Activated CD4-positive, alpha-beta T cell treated with anti-CD3 and anti-CD28 coated beads, Interleukin-2, amount 10 ng/mL, durations not matched to agents 24 days and 14 days (primary cell): ENCODE measurements around the gene NUAK2. TPM values are rescaled to one million over a fixed set of nuclear protein-coding genes. Genes with fewer than 3 reads are reported as not detected.
A peak's percentile ranks its signal among the peaks of the same experiment; 100 is the strongest.
"Not testable (repeated sequence)": the region's sequence is repeated elsewhere in the genome, so short reads cannot be mapped to it uniquely, and the experiment has no call there.

ENCODE experiments used
- DNase-seq: peaks from one replicate; pipeline ENCODE4 v3.0.0; 2022
- H3K27ac Mint-ChIP-seq: one replicate; pipeline ENCODE4 v1.8.0; 2022; ENCODE audit warnings: mild to moderate bottlenecking, mixed read lengths
- H3K27me3 Mint-ChIP-seq: one replicate; pipeline ENCODE4 v1.8.0; 2022; ENCODE audit warnings: mixed read lengths
- H3K36me3 Mint-ChIP-seq: one replicate; pipeline ENCODE4 v1.8.0; 2022; ENCODE audit warnings: low read depth, mild to moderate bottlenecking, mixed read lengths
- H3K4me1 Mint-ChIP-seq: one replicate; pipeline ENCODE4 v1.8.0; 2021; ENCODE audit warnings: mixed read lengths
- H3K4me3 Mint-ChIP-seq: one replicate; pipeline ENCODE4 v1.8.0; 2022; ENCODE audit warnings: mild to moderate bottlenecking, moderate library complexity, mixed read lengths
- H3K9me3 Mint-ChIP-seq: one replicate; pipeline ENCODE4 v1.8.0; 2021; ENCODE audit warnings: mixed read lengths
- intact Hi-C: fragments of 100-400 bp; cut with micrococcal nuclease; formaldehyde crosslinking; loops from one replicate; pipeline ENCODE4 v1.15.1; 2023
- total RNA-seq: library from RNA; stranded (reverse); gene quantifications from 2 replicates; pipeline ENCODE4 v1.2.3, GENCODE V29; 2022

NUAK2 gene
- total RNA-seq, 1 donor from 2014 or later = 1.0 TPM

DNA sequence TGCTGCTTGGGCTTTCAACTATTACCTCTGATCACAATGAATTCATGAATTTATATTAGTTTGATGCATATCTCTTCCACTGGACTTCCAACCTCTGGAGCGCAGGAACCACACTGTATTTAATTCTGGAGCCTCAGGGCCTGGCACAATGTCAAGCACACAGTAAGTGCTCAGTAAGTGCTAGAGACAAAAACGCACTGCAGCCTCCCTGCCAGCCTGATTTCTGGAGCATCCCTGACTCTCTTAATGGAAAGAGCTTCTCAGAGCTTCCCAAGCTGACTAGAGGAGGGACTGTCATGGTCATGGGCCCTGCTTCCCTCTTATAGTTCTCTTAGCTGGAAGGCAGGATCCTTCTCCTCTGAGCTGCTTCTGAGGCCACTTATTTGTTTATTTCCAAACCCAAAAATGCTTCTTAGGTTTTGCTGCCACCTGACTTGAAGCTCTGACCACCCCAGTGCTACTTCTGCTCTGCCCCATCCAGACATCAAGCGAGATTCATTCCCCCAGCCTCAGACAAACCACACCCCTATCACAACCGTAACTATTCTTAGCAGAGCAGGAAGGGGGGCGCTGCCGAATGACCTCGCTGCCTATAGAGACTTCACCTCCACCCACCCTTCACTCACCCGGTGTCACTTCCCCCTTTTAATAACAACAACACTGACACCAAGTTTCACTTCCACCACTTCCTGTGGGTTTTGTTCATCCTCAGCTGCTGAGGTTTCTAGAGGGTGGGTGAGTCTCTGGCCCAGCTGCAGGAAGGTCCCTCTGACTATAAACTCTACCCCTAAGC lies 33.6 kb downstream of the NUAK2 start:
- intact Hi-C loops = loop anchor here (1.0 to 5.0 kb wide), 6 partner anchors 15 to 559 kb away; partner anchors contain the start of genes ELK4 and NUAK2
- H3K9me3 Mint-ChIP-seq = no peaks in the 10 kb centered on the region
- peak; percentile 95 for DNase-seq
- H3K4me3 Mint-ChIP-seq = peak overlapping the region; percentile 62
- H3K27ac Mint-ChIP-seq = peak overlapping the region; percentile 51
- H3K27me3 Mint-ChIP-seq = peaks cover 5% of the 10 kb centered on the region
- H3K36me3 Mint-ChIP-seq = no peaks in the 10 kb centered on the region
- peaks cover 67% of the 10 kb centered on the region for H3K4me1 Mint-ChIP-seq

- intact Hi-C loops = loop anchor here (2.0 to 5.0 kb wide), 3 partner anchors 88 to 560 kb away; partner anchors contain the start of gene ELK4
- peak; percentile 69 for DNase-seq
- H3K4me1 Mint-ChIP-seq = peaks cover 75% of the 10 kb centered on the region
- H3K9me3 Mint-ChIP-seq = no peaks in the 10 kb centered on the region
- no peaks in the 10 kb centered on the region for H3K36me3 Mint-ChIP-seq
- H3K4me3 Mint-ChIP-seq = peak overlapping the region; percentile 62
- peak overlapping the region; percentile 91 for H3K27ac Mint-ChIP-seq
- H3K27me3 Mint-ChIP-seq = peaks cover 8% of the 10 kb centered on the region
Observed at GRCh38 chr1:205287076-205287475, 34.5 kb downstream of the NUAK2 start.

DNA sequence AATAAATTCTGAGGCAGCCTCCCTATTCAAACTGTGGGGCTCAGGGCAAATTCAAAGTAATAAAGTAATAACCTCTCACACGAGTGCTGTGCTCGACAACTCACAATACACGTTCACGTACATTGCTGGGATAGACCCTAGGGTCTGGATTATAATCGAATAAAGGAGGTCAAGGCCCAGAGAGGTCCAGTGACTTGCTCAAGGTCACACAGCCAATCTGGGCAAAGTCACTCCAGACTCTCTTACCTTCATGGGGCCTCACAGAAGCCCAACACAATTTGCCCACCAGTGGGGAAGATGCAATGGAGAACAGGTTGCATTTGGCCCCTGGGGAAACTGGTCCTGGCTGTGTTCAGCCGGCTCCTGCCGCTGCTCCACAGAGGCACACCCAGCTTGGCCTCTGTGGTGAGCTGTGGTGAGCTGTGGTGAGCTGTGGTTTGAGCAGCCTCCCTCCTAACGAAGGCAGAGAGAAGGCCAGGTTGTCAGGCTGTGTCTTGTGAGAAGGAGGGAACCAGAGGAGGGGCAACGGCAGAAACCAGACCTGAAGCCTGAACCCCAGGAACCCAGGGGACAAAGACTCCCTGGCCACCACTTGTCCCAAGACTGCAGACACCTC lies 35.1 kb downstream of the NUAK2 start:
- Mint-ChIP-seq H3K36me3 (no peaks in the 10 kb centered on the region), H3K27me3 (peaks cover 6% of the 10 kb centered on the region), H3K27ac (peak overlapping the region; percentile 91), H3K4me3 (peak overlapping the region; percentile 62), H3K9me3 (no peaks in the 10 kb centered on the region), H3K4me1 (peaks cover 69% of the 10 kb centered on the region)
- intact Hi-C loops = loop anchor here (2.0 to 5.0 kb wide), 3 partner anchors 88 to 561 kb away; partner anchors contain the start of gene ELK4
- DNase-seq = peak; percentile 96

GRCh38 chr1:205285381-205286101 lies 36.0 kb downstream of the NUAK2 start:
- peaks cover 3% of the 10 kb centered on the region for H3K36me3 Mint-ChIP-seq
- H3K27ac Mint-ChIP-seq = peak overlapping the region; percentile 91
- peaks cover 70% of the 10 kb centered on the region for H3K4me1 Mint-ChIP-seq
- peak; percentile 88 for DNase-seq
- peak overlapping the region; percentile 62 for H3K4me3 Mint-ChIP-seq
- H3K27me3 Mint-ChIP-seq = peaks cover 6% of the 10 kb centered on the region
- intact Hi-C loops = loop anchor here (1.0 to 5.0 kb wide), 5 partner anchors 57 to 562 kb away; partner anchors contain the start of genes DSTYK and ELK4
- no peaks in the 10 kb centered on the region for H3K9me3 Mint-ChIP-seq

- H3K4me3 Mint-ChIP-seq = peak overlapping the region; percentile 62
- peak; percentile 96 for DNase-seq
- no peaks in the 10 kb centered on the region for H3K9me3 Mint-ChIP-seq
- peaks cover 78% of the 10 kb centered on the region for H3K4me1 Mint-ChIP-seq
- H3K27ac Mint-ChIP-seq = peak overlapping the region; percentile 91
- H3K36me3 Mint-ChIP-seq = peaks cover 5% of the 10 kb centered on the region
- peaks cover 6% of the 10 kb centered on the region for H3K27me3 Mint-ChIP-seq
- intact Hi-C loops = loop anchor here (1.0 to 5.0 kb wide), 6 partner anchors 11 to 563 kb away; partner anchors contain the start of genes DSTYK, ELK4 and NUAK2
Observed at GRCh38 chr1:205284420-205285144, 37.0 kb downstream of the NUAK2 start.

DNA sequence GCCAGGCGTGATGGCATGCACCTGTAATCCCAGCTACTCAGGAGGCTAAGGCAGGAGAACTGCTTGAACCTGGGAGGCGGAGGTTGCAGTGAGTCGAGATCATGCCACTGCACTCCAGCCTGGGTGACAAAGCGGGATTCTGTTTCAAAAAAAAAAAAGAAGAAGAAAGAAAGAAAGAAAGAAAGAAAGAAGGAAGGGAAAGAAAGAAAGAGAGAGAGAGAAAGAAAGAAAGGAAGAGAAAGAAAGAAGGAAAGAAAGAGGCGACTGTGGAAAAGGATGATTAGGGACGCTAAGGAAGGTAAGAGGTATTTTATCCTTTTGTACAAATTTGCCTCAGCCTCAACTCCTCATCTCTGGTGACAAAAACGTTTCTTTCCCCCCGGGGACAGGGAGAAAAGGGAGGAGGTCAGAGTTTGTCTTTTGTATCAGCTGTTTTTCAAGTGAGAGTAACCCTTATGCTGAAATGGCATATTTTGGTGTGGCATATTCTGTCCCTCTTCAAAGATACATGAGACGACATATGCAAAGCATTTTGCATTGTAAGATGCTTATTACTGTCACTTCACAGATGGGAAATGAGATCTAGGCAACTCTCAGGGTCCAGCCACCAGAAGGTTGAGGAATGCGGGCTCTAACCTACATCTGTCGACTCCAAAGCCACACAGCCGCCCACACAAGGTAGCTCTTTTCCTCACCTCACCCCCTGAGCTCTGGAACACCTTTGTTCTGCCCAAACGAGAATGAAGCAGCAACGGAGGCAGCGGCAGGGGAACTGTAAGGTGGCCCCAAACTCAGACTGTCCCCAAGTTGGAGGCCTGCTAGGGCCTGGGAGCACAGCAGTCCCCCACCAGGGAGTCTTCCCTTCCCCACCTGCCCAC lies 38.0 kb downstream of the NUAK2 start:
- Mint-ChIP-seq H3K4me1 (peaks cover 80% of the 10 kb centered on the region), H3K9me3 (no peaks in the 10 kb centered on the region), H3K27ac (no peak overlapping the region), H3K36me3 (peaks cover 5% of the 10 kb centered on the region), H3K4me3 (no peak overlapping the region), H3K27me3 (peaks cover 6% of the 10 kb centered on the region)
- DNase-seq = no peak
- intact Hi-C loops = loop anchor here (1.0 to 2.0 kb wide), 3 partner anchors 10 to 55 kb away; partner anchors contain the start of gene NUAK2

GRCh38 chr1:205280666-205281395 lies 40.7 kb downstream of the NUAK2 start:
- DNase-seq, H3K9me3 Mint-ChIP-seq, H3K4me3 Mint-ChIP-seq, H3K36me3 Mint-ChIP-seq, H3K27ac Mint-ChIP-seq, H3K27me3 Mint-ChIP-seq, intact Hi-C loops: not testable (repeated sequence)
- peaks cover 61% of the 10 kb centered on the region for H3K4me1 Mint-ChIP-seq

GRCh38 chr1:205279986-205280385 lies 41.6 kb downstream of the NUAK2 start:
- H3K36me3 Mint-ChIP-seq = peaks cover 5% of the 10 kb centered on the region
- intact Hi-C loops = loop anchor here (5.0 kb wide), 1 partner anchor 202 kb away; no protein-coding TSS in a partner anchor
- H3K9me3 Mint-ChIP-seq = no peaks in the 10 kb centered on the region
- no peak overlapping the region for H3K27ac Mint-ChIP-seq
- peaks cover 58% of the 10 kb centered on the region for H3K4me1 Mint-ChIP-seq
- H3K4me3 Mint-ChIP-seq = no peak overlapping the region
- DNase-seq = peak; percentile 78
- H3K27me3 Mint-ChIP-seq = peaks cover 7% of the 10 kb centered on the region

GRCh38 chr1:205276689-205277065 lies 44.9 kb downstream of the NUAK2 start:
- H3K27ac Mint-ChIP-seq = no peak overlapping the region
- DNase-seq = no peak
- H3K4me3 Mint-ChIP-seq = no peak overlapping the region
- no peaks in the 10 kb centered on the region for H3K9me3 Mint-ChIP-seq
- intact Hi-C loops = loop anchor here (5.0 kb wide), 1 partner anchor 206 kb away; no protein-coding TSS in a partner anchor
- peaks cover 8% of the 10 kb centered on the region for H3K36me3 Mint-ChIP-seq
- peaks cover 44% of the 10 kb centered on the region for H3K4me1 Mint-ChIP-seq
- peaks cover 2% of the 10 kb centered on the region for H3K27me3 Mint-ChIP-seq

DNA sequence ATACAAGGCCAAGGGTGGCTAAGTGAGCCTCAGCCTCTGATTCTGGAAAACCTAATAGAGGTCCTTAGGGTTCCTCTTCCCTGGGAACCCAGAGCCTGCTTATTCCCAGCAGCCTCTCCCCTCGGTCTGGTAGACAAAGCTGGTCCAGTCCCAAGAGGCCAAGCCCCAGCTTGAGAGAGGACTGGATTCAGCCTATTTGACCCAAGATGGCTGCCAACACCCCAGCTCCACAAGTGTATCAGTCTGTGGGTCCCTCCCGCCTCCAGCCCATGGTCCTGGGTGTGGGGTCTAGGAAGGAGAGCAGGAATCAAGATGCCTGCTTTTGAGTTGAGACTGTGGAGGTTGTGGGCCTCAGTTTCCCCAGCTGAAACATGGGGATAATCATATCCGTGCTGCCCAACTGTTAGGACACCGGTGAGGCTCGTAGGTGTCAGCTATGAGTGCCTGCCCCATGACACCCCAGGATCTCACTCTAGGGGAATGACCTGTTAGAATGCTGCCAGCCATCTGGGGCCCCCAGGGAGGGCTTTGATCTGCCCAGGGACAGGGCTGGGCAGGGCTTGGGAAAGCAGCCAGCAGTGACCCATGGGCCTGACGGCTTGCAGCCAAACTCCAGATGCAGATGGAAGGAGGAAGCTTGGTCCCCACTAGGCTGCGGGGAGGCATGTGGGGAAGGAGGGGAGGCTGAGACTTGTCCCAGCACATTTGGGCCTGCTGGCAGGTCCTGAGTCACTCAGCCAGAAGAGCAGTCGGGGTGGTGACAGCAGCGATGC lies 45.4 kb downstream of the NUAK2 start:
- Mint-ChIP-seq H3K9me3 (no peaks in the 10 kb centered on the region), H3K27me3 (peaks cover 2% of the 10 kb centered on the region), H3K36me3 (peaks cover 8% of the 10 kb centered on the region), H3K4me1 (peaks cover 44% of the 10 kb centered on the region), H3K27ac (no peak overlapping the region), H3K4me3 (no peak overlapping the region)
- intact Hi-C loops = loop anchor here (5.0 kb wide), 1 partner anchor 206 kb away; no protein-coding TSS in a partner anchor
- no peak for DNase-seq

- Mint-ChIP-seq H3K27me3 (peaks cover 2% of the 10 kb centered on the region), H3K4me3 (no peak overlapping the region), H3K27ac (no peak overlapping the region), H3K36me3 (peaks cover 4% of the 10 kb centered on the region), H3K4me1 (peaks cover 39% of the 10 kb centered on the region), H3K9me3 (no peaks in the 10 kb centered on the region)
- no peak for DNase-seq
- intact Hi-C loops = loop anchor here (5.0 kb wide), 1 partner anchor 207 kb away; no protein-coding TSS in a partner anchor
Observed at GRCh38 chr1:205275133-205275532, 46.4 kb downstream of the NUAK2 start.
